ENCODE data around the gene NDUFAF8. TPM values are rescaled to one million over a fixed set of nuclear protein-coding genes. Genes with fewer than 3 reads are reported as not detected.

NDUFAF8 gene
- total RNA-seq, 4 donors from 2014 or later: 17.8 to 39.4 (median 25.9) TPM

DNA sequence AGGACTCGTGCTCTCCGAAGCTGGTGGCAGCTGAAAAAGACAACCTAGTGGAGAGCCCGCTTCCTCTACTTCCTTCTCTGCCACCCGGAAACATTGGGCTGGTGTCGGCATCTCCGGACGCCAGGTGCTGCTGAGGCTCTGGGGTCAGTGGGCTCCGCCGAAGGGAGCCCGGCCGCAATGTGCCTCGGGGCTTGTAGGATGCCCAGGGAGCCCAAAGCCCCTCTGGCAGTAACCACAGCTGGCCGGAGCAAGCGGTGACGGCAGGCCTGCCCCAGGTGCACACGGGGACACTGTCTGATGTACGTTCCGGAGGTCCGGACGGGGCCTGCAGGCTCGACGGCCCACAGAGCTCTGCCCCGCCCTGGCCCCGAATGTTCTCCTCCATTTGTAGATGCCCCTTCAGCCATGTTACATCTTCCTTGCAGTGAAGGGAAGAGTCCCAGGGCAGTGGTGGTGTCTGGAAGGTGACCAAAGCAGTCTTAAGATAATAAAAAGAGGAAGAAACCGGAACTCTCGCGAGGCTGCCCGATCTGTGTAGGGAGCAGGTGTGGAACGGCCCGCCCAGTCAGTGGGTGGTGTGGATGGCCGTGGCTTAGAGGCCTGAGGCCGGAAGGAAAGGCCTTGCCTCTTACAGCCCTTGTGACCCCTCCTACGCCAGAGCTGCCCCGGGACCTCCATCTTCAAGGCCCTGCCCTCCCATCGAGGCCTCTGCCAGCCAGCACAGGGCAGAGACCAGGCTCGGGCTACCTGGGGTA is 22.6 kb downstream of the NDUFAF8 start:
- Histone ChIP-seq H3K4me3 (no peak overlapping the region), H3K9me3 (no peaks in the 10 kb centered on the region), H3K36me3 (peaks cover 84% of the 10 kb centered on the region), H3K4me1 (no peaks in the 10 kb centered on the region), H3K27ac (no peak overlapping the region), H3K27me3 (no peaks in the 10 kb centered on the region)
- TF ChIP-seq EP300 (IDR thresholded peaks at IDR 0.05): no peak
- TF ChIP-seq, protein P1, sequence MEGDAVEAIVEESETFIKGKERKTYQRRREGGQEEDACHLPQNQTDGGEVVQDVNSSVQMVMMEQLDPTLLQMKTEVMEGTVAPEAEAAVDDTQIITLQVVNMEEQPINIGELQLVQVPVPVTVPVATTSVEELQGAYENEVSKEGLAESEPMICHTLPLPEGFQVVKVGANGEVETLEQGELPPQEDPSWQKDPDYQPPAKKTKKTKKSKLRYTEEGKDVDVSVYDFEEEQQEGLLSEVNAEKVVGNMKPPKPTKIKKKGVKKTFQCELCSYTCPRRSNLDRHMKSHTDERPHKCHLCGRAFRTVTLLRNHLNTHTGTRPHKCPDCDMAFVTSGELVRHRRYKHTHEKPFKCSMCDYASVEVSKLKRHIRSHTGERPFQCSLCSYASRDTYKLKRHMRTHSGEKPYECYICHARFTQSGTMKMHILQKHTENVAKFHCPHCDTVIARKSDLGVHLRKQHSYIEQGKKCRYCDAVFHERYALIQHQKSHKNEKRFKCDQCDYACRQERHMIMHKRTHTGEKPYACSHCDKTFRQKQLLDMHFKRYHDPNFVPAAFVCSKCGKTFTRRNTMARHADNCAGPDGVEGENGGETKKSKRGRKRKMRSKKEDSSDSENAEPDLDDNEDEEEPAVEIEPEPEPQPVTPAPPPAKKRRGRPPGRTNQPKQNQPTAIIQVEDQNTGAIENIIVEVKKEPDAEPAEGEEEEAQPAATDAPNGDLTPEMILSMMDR (IDR thresholded peaks at IDR 0.05): no peak
- TF ChIP-seq POLR2AphosphoS5 (IDR thresholded peaks at IDR 0.05): no peak
- no peak for TF ChIP-seq POLR2A (IDR thresholded peaks at IDR 0.05)
- 92% methylated on average over 35 of the region's 36 CpGs for WGBS
- DNase-seq (ENCODE audit: low spot score in 2 of 2): no peak

DNA sequence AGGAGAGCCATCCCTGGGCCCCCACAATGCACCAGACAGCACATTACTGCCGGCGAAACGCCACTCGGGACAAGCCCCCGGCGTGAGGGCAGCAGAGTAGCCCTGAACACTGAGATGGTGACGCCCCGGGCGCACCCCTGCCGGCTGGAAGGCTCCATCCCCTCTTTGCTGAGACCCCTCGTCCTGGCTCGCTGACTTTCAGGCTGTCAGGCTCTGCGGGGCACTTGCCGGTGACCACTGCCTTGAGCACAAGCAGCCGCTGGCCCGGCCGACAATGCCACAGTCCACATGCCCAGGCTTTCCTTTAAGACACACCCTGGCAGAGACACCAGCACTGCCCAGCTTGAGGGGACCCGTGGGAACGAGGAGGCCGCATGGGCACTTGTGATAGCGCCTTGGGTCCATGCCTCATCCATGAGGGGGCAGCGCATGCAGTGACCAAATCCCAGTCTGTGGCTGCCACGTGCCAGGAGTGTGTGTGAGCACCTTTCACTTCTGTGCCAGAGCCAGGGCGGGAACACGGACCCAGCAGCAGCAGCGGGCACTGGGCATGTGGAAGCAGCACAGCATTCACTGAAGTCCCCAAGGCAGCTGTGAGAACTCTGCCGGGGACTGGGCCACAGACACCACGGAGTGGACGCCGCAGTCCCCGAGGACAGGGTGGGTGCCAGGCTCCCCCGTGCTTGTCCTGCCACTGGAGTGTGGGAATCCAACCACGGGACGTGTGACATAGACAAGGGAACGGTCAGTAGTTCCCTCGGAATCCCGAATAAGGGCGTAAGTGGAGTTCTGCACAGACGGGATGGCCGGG is 24.5 kb downstream of the NDUFAF8 start:
- Histone ChIP-seq H3K36me3 (peaks cover 77% of the 10 kb centered on the region), H3K4me3 (no peak overlapping the region), H3K9me3 (no peaks in the 10 kb centered on the region), H3K4me1 (no peaks in the 10 kb centered on the region), H3K27me3 (no peaks in the 10 kb centered on the region), H3K27ac (no peak overlapping the region)
- TF ChIP-seq, protein P1 (IDR thresholded peaks at IDR 0.05): no peak
- TF ChIP-seq POLR2A (IDR thresholded peaks at IDR 0.05) (no peak), POLR2AphosphoS5 (IDR thresholded peaks at IDR 0.05) (no peak), EP300 (IDR thresholded peaks at IDR 0.05) (no peak)
- WGBS: 92% methylated on average over 11 of the region's 40 CpGs
- DNase-seq (ENCODE audit: low spot score in 2 of 2): no peak

DNA sequence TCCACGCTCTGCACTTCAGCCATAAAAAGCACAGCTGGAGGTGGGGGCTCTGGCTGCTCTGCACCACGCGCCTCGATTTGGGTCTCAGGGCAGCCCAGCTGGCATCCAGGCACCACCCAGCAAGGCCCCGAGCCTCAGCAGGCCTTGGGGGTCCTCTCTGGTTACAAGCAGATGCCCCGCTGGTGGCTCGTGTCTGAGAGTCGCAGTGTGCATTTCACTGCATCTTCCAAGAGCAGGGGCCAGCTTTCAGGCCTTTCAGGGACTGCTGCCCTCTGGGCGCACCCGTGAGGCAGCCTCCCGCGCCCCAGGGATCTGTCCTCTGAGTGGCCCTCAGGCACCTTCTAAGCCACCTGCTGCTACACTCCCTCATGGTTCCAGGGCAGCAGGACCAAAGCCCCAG is 25.5 kb downstream of the NDUFAF8 start:
- no peaks in the 10 kb centered on the region for H3K9me3 ChIP-seq
- 94% methylated on average over 5 of the region's 12 CpGs for WGBS
- no peaks in the 10 kb centered on the region for H3K27me3 ChIP-seq
- no peak overlapping the region for H3K4me3 ChIP-seq
- TF ChIP-seq EP300 (IDR thresholded peaks at IDR 0.05) (no peak), POLR2A (IDR thresholded peaks at IDR 0.05) (no peak)
- TF ChIP-seq, protein P1 (IDR thresholded peaks at IDR 0.05): no peak
- DNase-seq (ENCODE audit: low spot score in 2 of 2): no peak
- H3K27ac ChIP-seq: no peak overlapping the region
- no peaks in the 10 kb centered on the region for H3K4me1 ChIP-seq
- H3K36me3 ChIP-seq: peaks cover 74% of the 10 kb centered on the region

- Histone ChIP-seq H3K4me3 (no peak overlapping the region), H3K36me3 (peaks cover 74% of the 10 kb centered on the region), H3K9me3 (no peaks in the 10 kb centered on the region), H3K27me3 (no peaks in the 10 kb centered on the region), H3K27ac (no peak overlapping the region), H3K4me1 (no peaks in the 10 kb centered on the region)
- 96% methylated on average over 15 of the region's 22 CpGs for WGBS
- TF ChIP-seq POLR2AphosphoS5 (IDR thresholded peaks at IDR 0.05): no peak
- TF ChIP-seq, protein P1 (IDR thresholded peaks at IDR 0.05): no peak
- no peak for TF ChIP-seq POLR2A (IDR thresholded peaks at IDR 0.05)
- no peak for TF ChIP-seq EP300 (IDR thresholded peaks at IDR 0.05)
- no peak for DNase-seq (ENCODE audit: low spot score in 2 of 2)
Measured at GRCh38 chr17:81265576-81265975, 26.5 kb downstream of the NDUFAF8 start.

- Histone ChIP-seq H3K4me3 (no peak overlapping the region), H3K27ac (no peak overlapping the region), H3K9me3 (no peaks in the 10 kb centered on the region), H3K27me3 (no peaks in the 10 kb centered on the region), H3K36me3 (peaks cover 63% of the 10 kb centered on the region), H3K4me1 (no peaks in the 10 kb centered on the region)
- no peak for TF ChIP-seq POLR2A (IDR thresholded peaks at IDR 0.05)
- TF ChIP-seq EP300 (IDR thresholded peaks at IDR 0.05): no peak
- 87% methylated on average over 6 of the region's 6 CpGs for WGBS
- no peak for DNase-seq (ENCODE audit: low spot score in 2 of 2)
Measured at GRCh38 chr17:81267390-81268067, 28.4 kb downstream of the NDUFAF8 start.
